Caco-2 (cell line): ENCODE measurements around the gene PCBP3. TPM values are rescaled to one million over a fixed set of nuclear protein-coding genes. Genes with fewer than 3 reads are reported as not detected.
"Not testable (repeated sequence)": the region's sequence is repeated elsewhere in the genome, so short reads cannot be mapped to it uniquely, and the experiment has no call there.

Source experiments
- BruUV-seq: library from RNA; stranded (reverse); fragments of 400-500 nt; replicated peaks from 2 replicates; lab custom pipeline; 2021; lab: Mats Ljungman, UMichigan
- CTCF ChIA-PET: fragments of 300-600 bp; sonication (Branson Sonifier 250); formaldehyde crosslinking; loops from one replicate; lab custom pipeline; 2022; ENCODE audit warnings: antibody characterized with exemption; lab: Charles Lee
- POLR2A ChIA-PET: fragments of 300-600 bp; sonication (Branson Sonifier 250); formaldehyde crosslinking; loops from one replicate; lab custom pipeline; 2022; ENCODE audit warnings: antibody characterized with exemption; lab: Charles Lee
- DNase-seq, 2 experiments: peaks; one replicate each; pipeline versions ENCODE4 v3.0.0 to v3.0.0-alpha.2; 2020 to 2022
- H3K27me3 ChIP-seq: replicated peaks from 2 replicates; pipeline ENCODE4 v1.6.0; 2011; ENCODE audit warnings: low read length; ENCODE audit not compliant: control insufficient read depth, insufficient read depth
- H3K36me3 ChIP-seq: 2 replicates; pipeline ENCODE4 v1.5.1; 2011; ENCODE audit warnings: low read length; ENCODE audit not compliant: control insufficient read depth, insufficient read depth
- H3K4me1 ChIP-seq: fragments of 250-450 bp; sonication (Bioruptor Pico); 2 replicates; pipeline ENCODE4 v1.5.1; 2020; ENCODE audit warnings: mild to moderate bottlenecking
- H3K4me3 ChIP-seq: 2 replicates; pipeline ENCODE4 v1.5.1; 2011; ENCODE audit warnings: low read depth, mild to moderate bottlenecking, control low read depth, low read length
- H3K9me3 ChIP-seq: fragments of 250-450 bp; sonication (Bioruptor Pico); 2 replicates; pipeline ENCODE4 v1.5.1; 2020; ENCODE audit warnings: mild to moderate bottlenecking, moderate library complexity
- H3K27ac Mint-ChIP-seq: one replicate; pipeline ENCODE4 v1.8.0; 2022; ENCODE audit warnings: mixed read lengths; ENCODE audit not compliant: unreplicated experiment
- H3K27me3 Mint-ChIP-seq: one replicate; pipeline ENCODE4 v1.8.0; 2022; ENCODE audit warnings: mixed read lengths; ENCODE audit not compliant: insufficient read depth, unreplicated experiment
- H3K36me3 Mint-ChIP-seq: one replicate; pipeline ENCODE4 v1.8.0; 2022; ENCODE audit warnings: mild to moderate bottlenecking, mixed read lengths; ENCODE audit not compliant: insufficient read depth, unreplicated experiment
- H3K4me1 Mint-ChIP-seq: one replicate; pipeline ENCODE4 v1.8.0; 2022; ENCODE audit warnings: low read depth, mixed read lengths; ENCODE audit not compliant: unreplicated experiment
- H3K4me3 Mint-ChIP-seq: one replicate; pipeline ENCODE4 v1.8.0; 2022; ENCODE audit warnings: mild to moderate bottlenecking, moderate library complexity, mixed read lengths; ENCODE audit not compliant: unreplicated experiment
- H3K9me3 Mint-ChIP-seq: one replicate; pipeline ENCODE4 v1.8.0; 2022; ENCODE audit warnings: mixed read lengths; ENCODE audit not compliant: unreplicated experiment
- intact Hi-C: fragments of 100-400 bp; cut with micrococcal nuclease; formaldehyde crosslinking; loops from one replicate; pipeline ENCODE4 v1.10.0; 2022; ENCODE audit not compliant: unreplicated experiment
- total RNA-seq: library from RNA; stranded (reverse); gene quantifications from 2 replicates; pipeline ENCODE4 v1.2.3, GENCODE V29; 2022
- TF ChIP-seq, protein P1 (sequence below), 2 experiments: fragments of 200-600 bp in 1 of 2; IDR thresholded peaks; 1 replicate in 1 of 2; 2 replicates in 1 of 2; pipeline versions ENCODE4 v1.5.1 to v1.8.0; 2011 to 2022; ENCODE audit warnings: antibody characterized with exemption in 1 of 2, control low read depth in 1 of 2, inconsistent platforms in 1 of 2, low read depth in 1 of 2, low read length in 1 of 2, mild to moderate bottlenecking in 1 of 2, moderate library complexity in 1 of 2; ENCODE audit not compliant: insufficient read depth in 1 of 2, severe bottlenecking in 1 of 2, unreplicated experiment in 1 of 2

Gene PCBP3
- total RNA-seq, 1 experiment from 2014 or later = 0.75 TPM

DNA sequence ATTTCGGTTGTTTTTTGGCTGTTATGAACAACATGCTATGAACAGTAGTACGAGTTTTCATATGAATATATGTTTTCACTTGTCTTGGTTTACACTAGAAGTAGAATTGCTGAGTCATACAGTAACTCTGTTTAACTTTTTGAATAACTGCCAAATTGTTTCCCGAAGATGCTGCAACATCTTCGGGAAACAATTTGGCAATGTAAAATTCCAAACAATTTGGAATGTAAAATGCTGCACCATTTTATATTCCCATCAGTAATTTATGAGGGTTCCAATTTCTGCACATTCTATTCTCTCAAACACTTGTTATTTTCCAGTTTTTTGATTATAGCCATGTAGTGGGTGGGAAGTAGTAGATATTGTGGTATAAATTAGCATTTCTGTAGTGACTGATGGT lies 11.6 kb downstream of the PCBP3 start:
- intact Hi-C loops = no loop called here
- TF ChIP-seq, protein P1, sequence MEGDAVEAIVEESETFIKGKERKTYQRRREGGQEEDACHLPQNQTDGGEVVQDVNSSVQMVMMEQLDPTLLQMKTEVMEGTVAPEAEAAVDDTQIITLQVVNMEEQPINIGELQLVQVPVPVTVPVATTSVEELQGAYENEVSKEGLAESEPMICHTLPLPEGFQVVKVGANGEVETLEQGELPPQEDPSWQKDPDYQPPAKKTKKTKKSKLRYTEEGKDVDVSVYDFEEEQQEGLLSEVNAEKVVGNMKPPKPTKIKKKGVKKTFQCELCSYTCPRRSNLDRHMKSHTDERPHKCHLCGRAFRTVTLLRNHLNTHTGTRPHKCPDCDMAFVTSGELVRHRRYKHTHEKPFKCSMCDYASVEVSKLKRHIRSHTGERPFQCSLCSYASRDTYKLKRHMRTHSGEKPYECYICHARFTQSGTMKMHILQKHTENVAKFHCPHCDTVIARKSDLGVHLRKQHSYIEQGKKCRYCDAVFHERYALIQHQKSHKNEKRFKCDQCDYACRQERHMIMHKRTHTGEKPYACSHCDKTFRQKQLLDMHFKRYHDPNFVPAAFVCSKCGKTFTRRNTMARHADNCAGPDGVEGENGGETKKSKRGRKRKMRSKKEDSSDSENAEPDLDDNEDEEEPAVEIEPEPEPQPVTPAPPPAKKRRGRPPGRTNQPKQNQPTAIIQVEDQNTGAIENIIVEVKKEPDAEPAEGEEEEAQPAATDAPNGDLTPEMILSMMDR (IDR thresholded peaks at IDR 0.05; ENCODE audit: insufficient read depth in 1 of 2, low read depth in 1 of 2, low read length in 1 of 2, severe bottlenecking in 1 of 2, unreplicated experiment in 1 of 2) = no peak
- Histone ChIP-seq H3K27me3 (no peaks in the 10 kb centered on the region), H3K36me3 (no peaks in the 10 kb centered on the region), H3K9me3 (no peaks in the 10 kb centered on the region), H3K4me3 (no peak overlapping the region), H3K4me1 (no peaks in the 10 kb centered on the region)
- POLR2A ChIA-PET = no interaction called here
- H3K27me3 Mint-ChIP-seq = peaks cover 11% of the 10 kb centered on the region
- no peaks in the 10 kb centered on the region for H3K9me3 Mint-ChIP-seq
- DNase-seq = no peak
- CTCF ChIA-PET = no interaction called here
- H3K4me1 Mint-ChIP-seq = no peaks in the 10 kb centered on the region
- H3K27ac Mint-ChIP-seq = no peak overlapping the region
- H3K4me3 Mint-ChIP-seq = no peak overlapping the region
- no peaks in the 10 kb centered on the region for H3K36me3 Mint-ChIP-seq
- BruUV-seq = no TSS peak

DNA sequence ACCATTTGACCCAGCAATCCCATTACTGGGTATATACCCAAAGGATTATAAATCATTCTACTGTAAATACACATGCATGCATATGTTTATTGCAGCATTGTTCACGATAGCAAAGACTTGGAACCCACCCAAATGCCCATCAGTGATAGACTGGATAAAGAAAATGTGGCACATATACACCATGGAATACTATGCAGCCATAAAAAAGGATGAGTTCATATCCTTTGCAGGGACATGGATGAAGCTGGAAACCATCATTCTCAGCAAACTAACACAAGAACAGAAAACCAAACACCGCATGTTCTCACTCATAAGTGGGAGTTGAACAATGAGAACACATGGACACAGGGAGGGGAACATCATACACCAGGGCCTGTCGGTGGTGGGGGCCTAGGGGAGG lies 12.6 kb downstream of the PCBP3 start:
- peaks cover 11% of the 10 kb centered on the region for H3K27me3 Mint-ChIP-seq
- CTCF ChIA-PET, intact Hi-C loops, POLR2A ChIA-PET, H3K27me3 ChIP-seq, H3K4me1 Mint-ChIP-seq, BruUV-seq, H3K36me3 ChIP-seq, H3K4me1 ChIP-seq, H3K4me3 Mint-ChIP-seq, H3K4me3 ChIP-seq, H3K9me3 ChIP-seq, DNase-seq, H3K9me3 Mint-ChIP-seq, H3K27ac Mint-ChIP-seq, H3K36me3 Mint-ChIP-seq: not testable (repeated sequence)

DNA sequence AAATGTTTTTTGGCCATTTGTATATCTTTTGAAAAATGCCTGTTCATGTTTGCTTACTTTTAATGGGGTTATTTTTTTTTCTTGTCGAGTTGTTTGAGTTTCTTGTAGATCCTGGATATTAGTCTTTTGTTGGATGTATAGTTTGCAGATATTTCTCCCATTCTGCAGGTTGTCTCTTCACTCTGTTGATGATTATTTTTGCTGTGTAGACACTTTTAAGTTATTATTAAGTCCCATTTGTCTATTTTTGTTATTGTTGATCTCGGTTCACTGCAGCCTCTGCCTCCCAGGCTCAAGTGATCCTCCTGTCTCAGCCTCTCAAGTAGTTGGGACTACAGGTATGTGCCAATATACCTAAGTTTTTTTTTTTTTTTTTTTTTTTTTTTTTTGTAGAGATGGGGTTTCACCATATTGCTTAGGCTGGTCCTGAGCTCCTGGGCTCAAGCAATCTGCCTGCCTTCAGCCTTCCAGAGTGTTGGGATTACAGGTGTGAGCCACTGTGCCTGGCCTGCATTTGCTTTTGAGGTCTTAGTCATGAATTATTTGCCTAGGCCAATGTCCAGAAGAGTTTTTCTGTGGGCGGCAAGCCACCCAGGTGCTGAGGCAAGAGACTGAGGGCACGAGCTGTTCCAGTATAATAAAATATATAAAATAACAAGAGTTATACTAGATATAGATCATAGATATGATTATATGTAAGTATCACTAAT lies 18.5 kb downstream of the PCBP3 start:
- intact Hi-C loops, H3K4me3 Mint-ChIP-seq, POLR2A ChIA-PET: not testable (repeated sequence)

DNA sequence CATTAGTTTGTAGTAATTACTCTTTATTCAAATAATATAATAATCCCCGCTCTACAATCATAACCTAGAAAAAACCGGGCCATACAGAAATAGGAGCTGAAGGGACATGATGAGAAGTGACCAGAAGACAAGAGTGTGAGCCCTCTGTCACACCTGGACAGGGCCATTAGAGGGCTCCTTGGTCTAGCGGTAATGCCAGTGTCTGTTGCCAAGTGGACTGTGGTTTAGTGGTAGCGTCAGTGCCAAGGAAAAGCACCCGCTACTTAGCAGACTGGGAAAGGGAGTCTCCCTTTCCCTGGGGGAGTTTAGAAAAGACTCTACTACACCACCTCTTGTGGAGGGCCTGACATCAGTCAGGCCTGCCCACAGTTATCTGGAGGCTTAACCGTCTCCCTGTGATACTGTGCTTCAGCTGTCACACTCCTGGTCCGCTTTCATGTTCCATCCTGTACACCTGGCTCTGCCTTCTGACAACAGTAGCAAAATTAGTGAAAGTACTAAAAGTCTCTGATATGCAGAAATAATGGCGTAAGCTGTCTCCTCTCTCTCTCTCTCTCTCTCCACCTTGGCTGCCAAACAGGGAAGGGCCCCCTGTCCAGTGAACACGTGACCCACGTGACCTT lies 19.2 kb downstream of the PCBP3 start:
- intact Hi-C loops, POLR2A ChIA-PET, H3K4me3 Mint-ChIP-seq, H3K4me3 ChIP-seq, H3K9me3 ChIP-seq, H3K27ac Mint-ChIP-seq, CTCF ChIA-PET, H3K36me3 Mint-ChIP-seq, H3K4me1 Mint-ChIP-seq, H3K36me3 ChIP-seq, BruUV-seq, H3K27me3 ChIP-seq, DNase-seq, H3K9me3 Mint-ChIP-seq, H3K4me1 ChIP-seq: not testable (repeated sequence)
- peaks cover 12% of the 10 kb centered on the region for H3K27me3 Mint-ChIP-seq

More for the DNA sequence above, 18.5 kb downstream of the PCBP3 start:
- H3K27me3 ChIP-seq, H3K4me1 ChIP-seq, H3K36me3 ChIP-seq, H3K4me3 ChIP-seq, H3K27ac Mint-ChIP-seq, H3K9me3 ChIP-seq, CTCF ChIA-PET, H3K4me1 Mint-ChIP-seq, H3K36me3 Mint-ChIP-seq, BruUV-seq, H3K9me3 Mint-ChIP-seq, DNase-seq: not testable (repeated sequence)
- H3K27me3 Mint-ChIP-seq = peaks cover 12% of the 10 kb centered on the region
